RPMI8226 (cell line): ENCODE measurements around the gene ITGAL.
"Not testable (repeated sequence)": the region's sequence is repeated elsewhere in the genome, so short reads cannot be mapped to it uniquely, and the experiment has no call there.

Experiments used
- DNase-seq: peaks from one replicate; pipeline ENCODE4 v3.0.0-alpha.2; 2015

Gene ITGAL

DNA sequence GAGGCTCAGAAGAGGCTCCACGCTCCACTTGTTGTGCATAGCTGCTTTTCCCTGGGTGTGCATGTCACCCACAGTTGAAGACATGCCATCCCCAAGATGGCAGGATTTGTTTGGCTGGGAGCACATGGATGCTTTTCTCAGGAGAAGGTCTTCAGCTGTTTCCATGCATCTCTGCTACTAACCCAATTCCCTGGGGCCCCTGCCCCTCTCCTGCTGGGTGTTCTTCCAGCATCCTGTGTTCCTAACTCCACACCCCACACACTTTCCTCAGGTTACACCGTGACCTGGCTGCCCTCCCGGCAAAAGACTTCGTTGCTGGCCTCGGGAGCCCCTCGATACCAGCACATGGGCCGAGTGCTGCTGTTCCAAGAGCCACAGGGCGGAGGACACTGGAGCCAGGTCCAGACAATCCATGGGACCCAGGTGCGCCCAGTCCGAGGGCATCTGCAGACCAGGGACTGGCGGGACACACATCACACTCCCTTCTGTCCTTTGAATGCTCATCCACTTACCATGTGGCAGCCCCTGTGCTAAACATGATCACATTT, 21.5 kb downstream of the ITGAL start:
- no peak for DNase-seq

DNA sequence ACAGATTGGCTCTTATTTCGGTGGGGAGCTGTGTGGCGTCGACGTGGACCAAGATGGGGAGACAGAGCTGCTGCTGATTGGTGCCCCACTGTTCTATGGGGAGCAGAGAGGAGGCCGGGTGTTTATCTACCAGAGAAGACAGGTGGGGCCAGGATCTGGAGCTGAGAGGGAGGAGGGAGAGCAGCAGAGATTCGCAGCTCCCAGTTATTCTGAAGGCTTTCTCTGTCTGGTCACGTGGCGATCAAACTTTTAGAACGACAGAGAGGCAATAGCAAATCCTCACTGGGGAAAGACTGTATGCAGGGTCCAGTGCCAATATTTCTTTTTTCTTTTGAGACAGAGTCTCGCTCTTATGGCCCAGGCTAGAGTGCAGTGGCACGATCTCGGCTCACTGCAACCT, 22.2 kb downstream of the ITGAL start:
- DNase-seq: no peak

DNA sequence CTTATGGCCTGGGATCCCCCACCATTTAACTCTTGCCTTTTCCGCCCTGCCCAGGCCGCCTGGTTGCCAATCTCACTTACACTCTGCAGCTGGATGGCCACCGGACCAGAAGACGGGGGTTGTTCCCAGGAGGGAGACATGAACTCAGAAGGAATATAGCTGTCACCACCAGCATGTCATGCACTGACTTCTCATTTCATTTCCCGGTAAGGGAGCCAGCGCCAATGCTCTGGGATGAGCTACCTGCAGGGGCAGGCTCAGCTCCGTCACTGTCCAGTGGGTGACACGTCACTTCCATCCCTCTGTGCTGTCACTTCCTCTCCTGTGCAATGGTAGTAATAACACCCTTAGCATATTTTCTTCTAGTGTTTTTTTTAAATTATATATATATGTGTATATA, 26.7 kb downstream of the ITGAL start:
- no peak for DNase-seq

DNA sequence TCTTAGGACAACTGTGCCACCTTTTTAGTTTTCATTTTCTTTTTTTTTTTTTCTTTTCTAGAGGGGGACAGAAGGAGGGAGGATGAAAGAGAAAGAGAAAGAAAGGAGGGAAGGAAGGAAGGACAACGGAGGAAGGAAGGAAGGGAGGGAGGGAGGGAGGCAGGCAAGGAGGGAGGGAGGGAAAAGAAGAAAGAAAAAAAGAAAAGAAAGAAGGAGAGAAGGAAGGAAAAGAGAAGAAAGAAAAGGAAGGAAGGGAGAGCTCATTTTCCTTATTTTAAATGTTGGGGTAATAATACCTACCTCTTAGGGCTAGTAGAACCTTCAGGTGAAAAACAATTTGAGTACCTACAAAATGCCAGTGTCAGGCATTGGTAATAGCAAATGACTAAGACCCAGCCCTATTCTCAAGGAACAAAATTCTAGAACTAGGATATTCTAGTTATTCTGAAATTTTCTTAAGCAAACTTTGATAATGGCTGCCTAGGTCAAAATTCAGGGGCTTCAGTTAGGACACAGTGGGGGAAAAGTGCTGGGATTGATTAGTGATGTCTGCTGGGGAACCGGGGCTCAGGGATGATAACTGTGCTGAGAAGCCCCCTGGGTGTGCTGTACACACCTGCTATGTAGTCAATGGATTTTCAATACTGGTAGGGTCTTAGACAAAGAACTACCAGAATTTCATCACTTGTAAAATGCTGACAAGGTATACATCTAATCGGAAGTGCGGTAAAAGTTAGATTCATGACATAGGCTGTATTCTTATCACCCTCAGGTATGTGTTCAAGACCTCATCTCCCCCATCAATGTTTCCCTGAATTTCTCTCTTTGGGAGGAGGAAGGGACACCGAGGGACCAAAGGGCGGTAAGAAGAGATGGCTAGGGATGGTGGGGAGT, 31.1 kb downstream of the ITGAL start:
- no peak for DNase-seq

DNA sequence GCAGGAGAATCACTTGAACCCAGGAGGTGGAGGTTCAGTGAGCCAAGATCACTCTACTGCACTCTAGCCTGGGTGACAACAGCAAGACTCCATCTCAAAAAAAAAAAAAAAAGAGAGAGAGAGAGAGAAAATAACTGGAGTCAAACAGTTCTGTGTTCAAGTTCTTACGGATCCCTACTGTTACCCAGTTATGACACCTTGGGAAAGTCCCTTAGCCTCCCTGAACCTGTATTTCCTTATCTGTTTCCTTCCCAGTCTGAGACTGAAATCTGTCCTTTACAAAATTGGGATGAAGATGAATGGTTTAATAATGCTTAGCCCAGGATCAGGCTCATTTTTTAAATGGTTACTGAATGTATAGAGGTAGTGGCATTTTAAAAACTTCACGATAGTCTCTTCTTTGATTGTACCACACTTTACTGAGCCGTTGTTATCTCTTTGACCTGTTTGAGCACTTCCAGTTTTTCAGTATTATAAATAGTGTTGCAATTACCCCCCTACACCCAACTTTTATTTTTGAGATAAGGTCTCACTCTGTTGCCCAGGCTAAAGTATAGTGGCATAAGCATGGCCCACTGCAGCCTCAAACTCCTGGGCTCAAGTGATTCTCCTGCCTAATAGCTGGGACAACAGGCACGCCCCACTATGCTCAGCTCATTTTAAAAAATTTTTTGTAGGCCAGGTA, 36.7 kb downstream of the ITGAL start:
- no peak for DNase-seq

DNA sequence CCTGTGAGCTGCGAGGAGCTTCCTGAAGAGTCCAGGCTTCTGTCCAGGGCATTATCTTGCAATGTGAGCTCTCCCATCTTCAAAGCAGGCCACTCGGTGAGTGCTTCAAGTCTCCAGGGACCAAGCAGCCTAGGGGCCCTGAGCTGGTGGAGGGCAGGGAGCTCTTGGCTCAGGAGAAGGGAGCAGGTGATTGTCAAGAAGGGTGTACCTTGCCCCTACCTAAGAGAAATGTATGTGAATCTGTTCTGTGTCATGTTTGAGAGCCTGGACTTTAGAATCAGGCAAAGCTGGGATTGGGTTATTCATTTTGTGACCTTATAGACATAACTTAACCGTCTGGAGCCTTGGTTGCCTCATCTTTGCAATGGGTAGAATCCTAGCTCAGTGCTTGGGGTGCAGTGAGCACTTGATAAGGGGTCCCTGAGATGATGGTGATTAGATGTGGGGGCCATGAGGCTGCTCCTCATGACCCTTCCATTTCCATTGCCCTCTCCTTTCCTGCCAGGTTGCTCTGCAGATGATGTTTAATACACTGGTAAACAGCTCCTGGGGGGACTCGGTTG, 37.9 kb downstream of the ITGAL start:
- DNase-seq: no peak

DNA sequence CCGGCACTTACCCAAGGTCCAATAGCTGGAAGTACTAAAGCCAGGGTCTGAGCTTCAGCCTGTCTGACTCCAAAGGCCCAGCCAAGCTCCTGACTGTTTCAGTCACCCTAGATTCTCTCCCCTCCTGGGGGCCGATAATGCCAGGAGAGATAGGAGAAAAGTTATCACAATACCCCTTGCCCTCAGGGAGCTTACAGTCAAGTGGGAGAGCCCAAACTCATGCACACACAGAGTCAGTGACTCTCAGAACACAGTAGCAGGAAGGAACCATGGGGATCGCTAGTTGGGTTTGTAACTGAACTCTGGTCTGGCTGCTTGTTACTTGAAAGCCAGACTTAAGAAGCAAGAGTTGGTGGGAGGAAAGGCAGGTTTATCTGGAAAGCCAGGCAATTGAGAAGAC, 39.0 kb downstream of the ITGAL start:
- no peak for DNase-seq

DNA sequence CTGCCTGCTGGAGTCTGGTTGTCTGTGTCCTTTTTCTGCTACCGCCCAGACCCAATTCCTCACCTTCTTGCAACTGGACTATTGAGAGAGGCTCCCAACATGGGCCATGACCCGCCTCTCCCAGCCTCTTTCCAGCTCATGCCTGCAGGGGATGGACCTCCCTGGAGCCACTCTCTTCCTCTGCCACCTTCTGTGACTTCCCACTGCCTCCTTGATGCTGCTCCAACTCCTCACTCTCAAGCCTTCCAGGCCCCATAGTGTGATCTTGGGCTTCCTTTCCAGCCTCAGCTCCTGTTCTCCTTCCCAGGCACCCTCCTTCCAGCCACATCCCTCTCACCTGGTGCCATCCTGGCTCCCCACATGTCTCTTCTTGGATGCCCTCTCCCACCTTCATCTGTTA, 42.7 kb downstream of the ITGAL start:
- no peak for DNase-seq

DNA sequence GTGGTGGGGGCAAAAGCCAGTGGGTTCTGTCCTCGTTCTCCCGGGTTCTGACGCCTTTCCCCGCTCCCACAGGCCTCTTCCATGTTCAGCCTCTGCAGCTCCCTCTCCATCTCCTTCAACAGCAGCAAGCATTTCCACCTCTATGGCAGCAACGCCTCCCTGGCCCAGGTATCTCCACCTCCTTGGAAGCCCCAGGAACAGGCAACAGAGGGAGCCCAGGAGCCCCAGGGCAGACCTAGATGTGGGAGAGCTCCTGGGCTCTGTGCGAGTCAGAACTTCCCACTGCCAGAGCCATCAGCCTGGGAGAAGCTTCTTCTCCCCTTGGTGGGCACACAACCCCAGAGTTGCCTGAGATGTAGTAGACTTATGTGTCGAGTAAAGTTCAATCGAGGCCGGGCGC, 46.0 kb downstream of the ITGAL start:
- no peak for DNase-seq

DNA sequence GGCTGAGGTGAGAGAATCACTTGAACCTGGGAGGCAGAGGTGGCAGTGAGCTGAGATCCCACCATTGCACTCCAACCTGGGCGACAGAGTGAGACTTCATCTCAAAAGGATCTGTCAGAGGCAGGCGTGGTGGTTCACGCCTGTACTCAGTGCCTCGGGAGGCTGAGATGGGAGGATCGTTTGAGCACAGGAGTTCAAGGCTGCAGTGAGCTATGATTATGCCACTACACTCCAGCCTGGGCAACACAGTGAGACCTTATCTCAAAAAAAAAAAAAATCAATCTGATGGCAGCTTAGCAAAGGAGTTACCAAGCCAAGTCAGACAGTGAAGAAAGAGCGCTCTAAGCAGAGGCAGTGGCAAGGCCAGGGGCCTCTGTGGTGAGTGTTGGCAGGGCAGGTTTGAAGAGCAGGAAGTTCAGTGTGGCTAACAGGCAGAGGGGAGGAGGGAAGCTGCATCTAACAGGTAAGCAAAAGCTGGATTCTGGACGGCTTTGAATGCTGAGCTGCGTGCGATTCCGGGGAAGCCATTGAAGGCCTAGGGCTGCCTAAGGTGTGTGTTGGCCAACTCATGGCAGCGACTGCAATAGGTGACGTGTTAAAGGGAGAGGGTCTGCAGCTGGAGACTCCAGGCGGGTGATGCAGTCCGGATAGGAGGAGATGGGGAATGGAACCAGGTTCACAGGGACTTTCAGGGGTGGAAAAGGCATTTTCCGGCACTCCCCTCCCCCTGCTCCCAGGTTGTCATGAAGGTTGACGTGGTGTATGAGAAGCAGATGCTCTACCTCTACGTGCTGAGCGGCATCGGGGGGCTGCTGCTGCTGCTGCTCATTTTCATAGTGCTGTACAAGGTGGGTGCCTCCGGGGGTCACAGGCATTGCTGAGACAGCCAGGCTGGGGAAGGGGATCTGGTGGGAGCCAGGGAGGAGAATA, 46.8 kb downstream of the ITGAL start:
- no peak for DNase-seq

DNA sequence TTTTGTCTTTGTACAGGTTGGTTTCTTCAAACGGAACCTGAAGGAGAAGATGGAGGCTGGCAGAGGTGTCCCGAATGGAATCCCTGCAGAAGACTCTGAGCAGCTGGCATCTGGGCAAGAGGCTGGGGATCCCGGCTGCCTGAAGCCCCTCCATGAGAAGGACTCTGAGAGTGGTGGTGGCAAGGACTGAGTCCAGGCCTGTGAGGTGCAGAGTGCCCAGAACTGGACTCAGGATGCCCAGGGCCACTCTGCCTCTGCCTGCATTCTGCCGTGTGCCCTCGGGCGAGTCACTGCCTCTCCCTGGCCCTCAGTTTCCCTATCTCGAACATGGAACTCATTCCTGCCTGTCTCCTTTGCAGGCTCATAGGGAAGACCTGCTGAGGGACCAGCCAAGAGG, 48.9 kb downstream of the ITGAL start:
- DNase-seq: no peak

DNA sequence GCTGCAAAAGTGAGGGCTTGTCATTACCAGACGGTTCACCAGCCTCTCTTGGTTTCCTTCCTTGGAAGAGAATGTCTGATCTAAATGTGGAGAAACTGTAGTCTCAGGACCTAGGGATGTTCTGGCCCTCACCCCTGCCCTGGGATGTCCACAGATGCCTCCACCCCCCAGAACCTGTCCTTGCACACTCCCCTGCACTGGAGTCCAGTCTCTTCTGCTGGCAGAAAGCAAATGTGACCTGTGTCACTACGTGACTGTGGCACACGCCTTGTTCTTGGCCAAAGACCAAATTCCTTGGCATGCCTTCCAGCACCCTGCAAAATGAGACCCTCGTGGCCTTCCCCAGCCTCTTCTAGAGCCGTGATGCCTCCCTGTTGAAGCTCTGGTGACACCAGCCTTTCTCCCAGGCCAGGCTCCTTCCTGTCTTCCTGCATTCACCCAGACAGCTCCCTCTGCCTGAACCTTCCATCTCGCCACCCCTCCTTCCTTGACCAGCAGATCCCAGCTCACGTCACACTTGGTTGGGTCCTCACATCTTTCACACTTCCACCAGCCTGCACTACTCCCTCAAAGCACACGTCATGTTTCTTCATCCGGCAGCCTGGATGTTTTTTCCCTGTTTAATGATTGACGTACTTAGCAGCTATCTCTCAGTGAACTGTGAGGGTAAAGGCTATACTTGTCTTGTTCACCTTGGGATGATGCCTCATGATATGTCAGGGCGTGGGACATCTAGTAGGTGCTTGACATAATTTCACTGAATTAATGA, 49.5 kb downstream of the ITGAL start:
- DNase-seq: no peak

DNA sequence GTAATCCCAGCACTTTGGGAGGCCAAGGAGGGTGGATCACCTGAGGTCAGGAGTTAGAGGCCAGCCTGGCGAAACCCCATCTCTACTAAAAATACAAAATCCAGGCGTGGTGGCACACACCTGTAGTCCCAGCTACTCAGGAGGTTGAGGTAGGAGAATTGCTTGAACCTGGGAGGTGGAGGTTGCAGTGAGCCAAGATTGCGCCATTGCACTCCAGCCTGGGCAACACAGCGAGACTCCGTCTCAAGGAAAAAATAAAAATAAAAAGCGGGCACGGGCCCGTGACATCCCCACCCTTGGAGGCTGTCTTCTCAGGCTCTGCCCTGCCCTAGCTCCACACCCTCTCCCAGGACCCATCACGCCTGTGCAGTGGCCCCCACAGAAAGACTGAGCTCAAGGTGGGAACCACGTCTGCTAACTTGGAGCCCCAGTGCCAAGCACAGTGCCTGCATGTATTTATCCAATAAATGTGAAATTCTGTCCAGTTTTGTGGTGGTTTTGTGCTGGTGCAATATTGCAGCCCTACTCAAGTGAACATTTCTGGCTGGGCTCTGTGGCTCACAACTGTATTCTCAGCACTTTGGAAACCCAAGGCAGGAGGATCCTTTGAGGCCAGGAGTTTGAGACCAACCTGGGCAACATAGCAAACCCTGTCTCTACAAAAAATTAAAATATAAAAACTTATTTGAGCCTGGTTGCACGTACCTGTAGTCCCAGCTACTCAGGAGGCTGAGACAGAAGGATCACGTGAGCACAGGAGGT, 50.3 kb downstream of the ITGAL start:
- not testable (repeated sequence) for DNase-seq

DNA sequence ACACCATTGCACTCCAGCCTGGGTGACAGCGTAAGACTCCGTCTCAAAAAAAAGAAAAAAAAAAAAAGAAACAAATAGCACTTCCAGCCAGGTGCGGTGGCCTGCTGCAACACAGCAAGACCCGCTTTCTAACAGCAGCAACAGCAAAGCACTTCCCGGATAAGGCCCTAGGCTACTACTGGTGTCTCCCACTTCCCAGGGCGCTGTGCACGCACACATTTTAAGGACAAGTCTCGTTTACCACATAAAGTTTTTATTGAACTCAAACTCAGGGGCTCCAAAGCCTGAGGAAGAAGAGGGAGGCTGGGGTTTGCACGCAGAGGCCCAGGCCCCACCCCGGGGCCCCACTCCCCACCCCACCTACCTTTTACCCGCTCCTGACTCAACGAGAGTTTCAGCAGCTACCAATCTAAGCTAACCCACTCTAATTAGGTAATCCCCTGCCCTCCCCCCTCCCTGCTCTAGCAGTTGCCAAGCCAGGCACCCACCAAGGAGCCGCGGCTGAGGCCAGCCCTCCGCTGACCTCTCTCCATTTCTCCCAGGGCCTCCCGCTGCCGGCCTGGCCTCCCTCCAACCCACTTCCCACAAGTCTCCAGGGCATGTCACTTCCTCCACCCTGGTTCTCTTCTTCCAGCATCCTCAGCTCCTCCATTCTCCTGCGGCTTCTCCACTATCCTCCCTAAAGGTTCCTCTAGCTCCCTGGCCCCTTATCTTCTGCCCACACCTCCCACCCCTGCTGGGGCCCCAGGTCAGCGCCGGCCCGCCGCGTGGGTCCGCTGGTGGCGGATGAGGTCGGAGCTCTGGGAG, 51.4 kb downstream of the ITGAL start:
- DNase-seq: no peak

DNA sequence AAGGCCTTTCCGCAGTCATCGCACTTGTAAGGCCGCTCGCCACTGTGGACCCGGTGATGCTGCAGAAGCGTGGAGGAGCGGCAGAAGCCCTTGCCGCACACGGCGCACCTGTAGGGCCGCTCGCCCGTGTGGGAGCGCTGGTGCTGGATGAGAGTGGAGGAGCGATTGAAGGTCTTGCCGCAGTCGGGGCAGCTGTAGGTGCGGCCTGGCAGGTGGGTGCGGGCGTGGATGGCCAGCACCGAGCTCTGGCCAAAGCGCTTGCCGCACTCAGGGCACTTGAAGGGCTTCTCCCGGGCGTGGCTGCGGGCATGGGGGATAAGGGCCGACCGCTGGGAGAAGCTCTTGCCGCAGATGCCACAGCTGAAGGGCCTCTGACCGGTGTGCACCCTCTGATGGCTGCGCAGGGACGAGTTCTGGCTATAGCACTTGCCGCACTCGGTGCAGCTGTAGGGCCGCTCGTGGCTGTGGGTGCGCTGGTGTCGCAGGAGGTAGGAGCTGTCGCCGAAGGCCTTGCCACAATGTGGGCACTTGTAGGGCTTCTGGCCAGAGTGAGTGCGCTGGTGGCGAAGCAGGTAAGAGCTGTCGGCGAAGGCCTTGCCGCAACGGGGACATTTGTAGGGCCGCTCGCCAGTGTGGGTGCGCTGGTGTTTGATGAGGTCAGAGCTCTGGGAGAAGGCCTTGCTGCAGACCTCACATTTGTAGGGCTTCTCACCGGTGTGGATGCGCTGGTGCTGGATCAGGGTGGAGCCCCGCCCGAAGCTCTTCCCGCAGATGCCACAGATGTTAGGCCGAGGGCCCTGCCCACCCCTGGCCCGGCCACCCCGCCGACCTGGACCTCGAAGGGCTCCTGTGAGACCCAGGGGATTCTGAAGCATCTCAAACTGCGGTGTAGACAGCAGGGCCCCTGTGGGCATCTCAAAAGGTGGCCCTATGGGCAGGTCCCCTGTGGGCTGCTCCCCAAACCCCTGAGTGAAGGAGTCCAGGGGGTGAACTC, 52.3 kb downstream of the ITGAL start:
- DNase-seq: no peak

DNA sequence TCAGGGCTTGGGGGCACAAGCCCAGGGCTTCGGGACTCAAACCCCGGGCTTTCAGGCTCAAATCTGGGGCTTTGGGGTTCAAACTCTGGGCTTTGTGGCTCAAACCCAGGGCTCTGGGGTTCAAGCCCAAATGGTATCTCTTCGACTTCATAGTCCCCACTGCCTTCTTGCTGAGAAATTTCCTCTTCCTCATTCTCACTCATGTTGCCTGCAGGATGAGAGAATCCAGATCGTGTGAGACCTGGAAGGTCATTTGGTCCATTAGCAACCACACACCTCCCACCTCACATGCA, 53.2 kb downstream of the ITGAL start:
- no peak for DNase-seq

DNA sequence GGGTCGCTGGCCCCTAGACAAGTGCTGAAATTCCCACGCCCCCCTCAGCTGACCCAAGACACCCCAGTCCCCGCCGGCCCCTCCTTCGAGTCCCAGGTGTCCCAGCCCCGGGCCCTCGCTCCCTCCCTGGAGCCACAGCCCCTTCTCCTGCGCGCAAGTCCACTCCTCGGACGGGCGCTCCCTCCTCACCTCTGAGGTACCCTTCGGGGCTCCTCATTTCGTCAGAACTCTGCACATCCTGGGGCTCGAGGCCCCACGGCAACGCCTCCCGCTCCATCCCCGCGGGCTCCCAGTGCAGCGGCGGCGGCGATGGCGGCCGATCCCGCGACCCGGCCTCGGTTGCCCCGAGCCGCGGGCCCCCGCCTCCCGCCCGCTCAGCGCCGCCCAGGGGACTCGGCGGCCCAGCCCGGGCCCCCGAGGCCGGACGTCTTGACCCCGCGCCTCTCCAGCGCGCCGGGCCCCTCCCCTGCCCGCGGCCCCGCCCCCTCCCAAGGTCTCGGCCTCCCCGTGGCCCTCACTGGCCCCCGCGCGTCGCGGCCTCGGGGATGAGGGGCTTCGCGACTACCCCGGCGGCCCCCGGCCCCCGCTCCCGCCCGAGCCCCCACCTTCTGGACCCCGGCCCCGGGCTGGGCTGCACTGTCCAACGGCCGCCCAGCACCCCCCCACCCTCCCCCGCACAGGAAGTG, 53.7 kb downstream of the ITGAL start, which contains the start of gene ZNF768:
Gene ZNF768 (minus strand): TSS at position 430 of the 686 bp plus-strand sequence. CDS start 153 bp downstream, at position 277.
- no peak for DNase-seq
